NOMO-1 (cell line): ENCODE measurements around the gene TDRD5.

Experiments
- DNase-seq, 2 experiments: peaks; one replicate each; lab custom pipeline; 2025; ENCODE audit not compliant: unreplicated experiment in 2 of 2; lab: John Stamatoyannopoulos, UW

The TDRD5 gene

GRCh38 chr1:179729881-179730280, 138.2 kb downstream of the TDRD5 start:
- no peak for DNase-seq

- DNase-seq: no peak
These were observed 140.0 kb downstream of the TDRD5 start for GRCh38 chr1:179731643-179732042.
